C4-2B (cell line): ENCODE results near the gene ARNT2.

ENCODE experiments used
- ZFX ChIP-seq: fragments of 450-650 bp; IDR thresholded peaks from 2 replicates; pipeline ENCODE4 v1.6.1; 2017
- TF ChIP-seq, protein P1 (sequence below): fragments of 450-650 bp; conservative IDR thresholded peaks from 2 replicates; pipeline ENCODE4 v1.5.1; 2017; ENCODE audit warnings: mild to moderate bottlenecking

DNA sequence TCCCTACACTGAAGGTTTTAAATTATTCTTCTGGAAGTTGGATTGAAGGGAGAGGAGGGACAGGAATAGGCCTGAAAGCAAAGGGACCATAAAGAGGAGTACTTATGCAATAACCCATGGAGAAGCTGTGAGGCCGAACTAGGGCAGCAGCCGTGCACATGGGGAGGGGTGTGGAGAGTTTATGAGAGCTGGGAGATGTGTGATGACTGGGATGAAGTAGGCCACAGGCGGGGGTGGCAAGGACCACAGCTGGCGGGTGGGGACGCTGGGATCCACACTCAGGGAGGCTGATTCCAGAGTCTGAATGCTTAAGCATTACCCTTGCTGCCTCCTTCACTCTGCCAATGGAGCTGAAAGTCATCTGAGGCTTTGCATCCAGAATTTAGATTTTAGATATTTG lies 123.8 kb downstream of the ARNT2 start:
- TF ChIP-seq, protein P1, sequence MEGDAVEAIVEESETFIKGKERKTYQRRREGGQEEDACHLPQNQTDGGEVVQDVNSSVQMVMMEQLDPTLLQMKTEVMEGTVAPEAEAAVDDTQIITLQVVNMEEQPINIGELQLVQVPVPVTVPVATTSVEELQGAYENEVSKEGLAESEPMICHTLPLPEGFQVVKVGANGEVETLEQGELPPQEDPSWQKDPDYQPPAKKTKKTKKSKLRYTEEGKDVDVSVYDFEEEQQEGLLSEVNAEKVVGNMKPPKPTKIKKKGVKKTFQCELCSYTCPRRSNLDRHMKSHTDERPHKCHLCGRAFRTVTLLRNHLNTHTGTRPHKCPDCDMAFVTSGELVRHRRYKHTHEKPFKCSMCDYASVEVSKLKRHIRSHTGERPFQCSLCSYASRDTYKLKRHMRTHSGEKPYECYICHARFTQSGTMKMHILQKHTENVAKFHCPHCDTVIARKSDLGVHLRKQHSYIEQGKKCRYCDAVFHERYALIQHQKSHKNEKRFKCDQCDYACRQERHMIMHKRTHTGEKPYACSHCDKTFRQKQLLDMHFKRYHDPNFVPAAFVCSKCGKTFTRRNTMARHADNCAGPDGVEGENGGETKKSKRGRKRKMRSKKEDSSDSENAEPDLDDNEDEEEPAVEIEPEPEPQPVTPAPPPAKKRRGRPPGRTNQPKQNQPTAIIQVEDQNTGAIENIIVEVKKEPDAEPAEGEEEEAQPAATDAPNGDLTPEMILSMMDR = no peak
- TF ChIP-seq ZFX = no peak
